Endodermal cell (in vitro differentiated cells): ENCODE results near the gene CFAP46. TPM values are rescaled to one million over a fixed set of nuclear protein-coding genes. Genes with fewer than 3 reads are reported as not detected.
"Not testable (repeated sequence)": the region's sequence is repeated elsewhere in the genome, so short reads cannot be mapped to it uniquely, and the experiment has no call there.

Experiments
- DNase-seq: peaks from one replicate; pipeline ENCODE4 v3.0.0-alpha.2; 2017
- H3K27ac ChIP-seq: 2 replicates; pipeline ENCODE4 v1.5.1; 2013; ENCODE audit warnings: mild to moderate bottlenecking, low read depth, low read length, moderate library complexity
- H3K27me3 ChIP-seq: 2 replicates; pipeline ENCODE4 v1.6.1; 2013; ENCODE audit warnings: mild to moderate bottlenecking, low read length, moderate library complexity; ENCODE audit not compliant: insufficient read depth, control insufficient read depth, poor library complexity, severe bottlenecking
- H3K36me3 ChIP-seq: 2 replicates; pipeline ENCODE4 v1.7.0; 2013; ENCODE audit warnings: mild to moderate bottlenecking, low read length, moderate library complexity; ENCODE audit not compliant: control insufficient read depth, insufficient read depth
- H3K4me1 ChIP-seq: one replicate; pipeline ENCODE4 v1.7.0; 2013; ENCODE audit warnings: low read length; ENCODE audit not compliant: control insufficient read depth, insufficient read depth
- H3K4me3 ChIP-seq: 2 replicates; pipeline ENCODE4 v1.5.1; 2013; ENCODE audit warnings: mild to moderate bottlenecking, low read length, moderate library complexity
- H3K9ac ChIP-seq: 2 replicates; pipeline ENCODE4 v1.6.1; 2013; ENCODE audit warnings: mild to moderate bottlenecking, low read length, moderate library complexity; ENCODE audit not compliant: poor library complexity, severe bottlenecking; ENCODE audit errors: extremely low read depth
- H3K9me3 ChIP-seq: 2 replicates; pipeline ENCODE4 v1.6.1; 2013; ENCODE audit warnings: mild to moderate bottlenecking, low read length, moderate library complexity; ENCODE audit not compliant: control insufficient read depth
- H3K27ac Mint-ChIP-seq: 2 replicates; pipeline ENCODE4 v1.8.0; 2020; ENCODE audit warnings: mixed read lengths
- H3K27me3 Mint-ChIP-seq: 2 replicates; pipeline ENCODE4 v1.8.0; 2021; ENCODE audit warnings: mild to moderate bottlenecking, mixed read lengths; ENCODE audit not compliant: insufficient read depth
- H3K36me3 Mint-ChIP-seq: 2 replicates; pipeline ENCODE4 v1.8.0; 2020; ENCODE audit warnings: low read depth, mixed read lengths
- H3K4me1 Mint-ChIP-seq: 2 replicates; pipeline ENCODE4 v1.8.0; 2020; ENCODE audit warnings: mixed read lengths
- H3K4me3 Mint-ChIP-seq: 2 replicates; pipeline ENCODE4 v1.8.0; 2020; ENCODE audit warnings: mild to moderate bottlenecking, moderate library complexity, mixed read lengths
- H3K9me3 Mint-ChIP-seq: 2 replicates; pipeline ENCODE4 v1.8.0; 2020; ENCODE audit warnings: mild to moderate bottlenecking, mixed read lengths
- CTCF ChIP-seq: fragments of 200-600 bp; sonication (generic); conservative IDR thresholded peaks from 2 replicates; pipeline ENCODE4 v1.5.0; 2021; ENCODE audit warnings: antibody characterized with exemption, mild to moderate bottlenecking
- WGBS, 2 experiments: methylation state at CpG; one replicate each; pipeline versions ENCODE4 v1.1.5 to v1.1.7; 2013; ENCODE audit warnings: missing lambda C conversion rate in 2 of 2, mixed read lengths in 1 of 2; ENCODE audit not compliant: insufficient coverage in 1 of 2, insufficient read length in 1 of 2; 5-methylcytosine and 5-hydroxymethylcytosine counted together
- total RNA-seq, 2 donors: library from RNA; stranded (reverse); fragmentation: NEBNext Ultra II Directional in 1 of 2; extraction: Animal tissue kit (Norgen Biotek cat#: 25700) in 1 of 2; gene quantifications; 2 replicates in 1 of 2; 3 replicates in 1 of 2; pipeline ENCODE4 v1.2.1, GENCODE V29; 2021

Gene CFAP46
- total RNA-seq, 2 donors from 2014 or later = 9.9 to 10.5 TPM

- WGBS, 2 experiments = 93% methylated on average over 2 of the region's 3 CpGs; no CpG with 5 or more reads in 1 of the 2 experiments
Measured at GRCh38 chr10:132930701-132931100, 11.7 kb downstream of the CFAP46 start.

GRCh38 chr10:132929953-132930548, 12.3 kb downstream of the CFAP46 start:
- WGBS, 2 experiments = 87 to 89% methylated on average over 6 to 9 of the region's 10 CpGs
- Mint-ChIP-seq H3K36me3 (peaks cover 3% of the 10 kb centered on the region), H3K27ac (no peak overlapping the region), H3K27me3 (no peaks in the 10 kb centered on the region), H3K4me1 (peaks cover 4% of the 10 kb centered on the region), H3K4me3 (no peak overlapping the region), H3K9me3 (no peaks in the 10 kb centered on the region)
- no peak overlapping the region for H3K9ac ChIP-seq
- peaks cover 10% of the 10 kb centered on the region for H3K36me3 ChIP-seq
- no peaks in the 10 kb centered on the region for H3K9me3 ChIP-seq
- H3K4me3 ChIP-seq = no peak overlapping the region
- no peaks in the 10 kb centered on the region for H3K27me3 ChIP-seq
- no peaks in the 10 kb centered on the region for H3K4me1 ChIP-seq
- TF ChIP-seq CTCF = no peak
- DNase-seq = no peak
- no peak overlapping the region for H3K27ac ChIP-seq

More at GRCh38 chr10:132930701-132931100, 11.7 kb downstream of the CFAP46 start:
- not testable (repeated sequence) for H3K9me3 ChIP-seq, DNase-seq, H3K36me3 Mint-ChIP-seq, H3K4me3 ChIP-seq, H3K9me3 Mint-ChIP-seq, H3K4me3 Mint-ChIP-seq, H3K4me1 ChIP-seq, H3K4me1 Mint-ChIP-seq, H3K27ac Mint-ChIP-seq, H3K27me3 Mint-ChIP-seq, H3K9ac ChIP-seq, H3K27ac ChIP-seq, H3K27me3 ChIP-seq
- H3K36me3 ChIP-seq = peaks cover 10% of the 10 kb centered on the region

- H3K27ac ChIP-seq = no peak overlapping the region
- no peak overlapping the region for H3K9ac ChIP-seq
- H3K27me3 ChIP-seq = no peaks in the 10 kb centered on the region
- Mint-ChIP-seq H3K27me3 (no peaks in the 10 kb centered on the region), H3K9me3 (no peaks in the 10 kb centered on the region), H3K27ac (no peak overlapping the region), H3K36me3 (peaks cover 3% of the 10 kb centered on the region), H3K4me1 (peaks cover 4% of the 10 kb centered on the region), H3K4me3 (no peak overlapping the region)
- no peaks in the 10 kb centered on the region for H3K4me1 ChIP-seq
- no peak for TF ChIP-seq CTCF
- no peak overlapping the region for H3K4me3 ChIP-seq
- WGBS, 2 experiments = 93 to 98% methylated on average over 8 to 12 of the region's 12 CpGs
- DNase-seq = no peak
- H3K36me3 ChIP-seq = peaks cover 8% of the 10 kb centered on the region
- H3K9me3 ChIP-seq = no peaks in the 10 kb centered on the region
Measured at GRCh38 chr10:132929480-132929879, 12.9 kb downstream of the CFAP46 start.

GRCh38 chr10:132928261-132928660, 14.1 kb downstream of the CFAP46 start:
- Histone ChIP-seq H3K36me3 (peaks cover 5% of the 10 kb centered on the region), H3K9me3 (no peaks in the 10 kb centered on the region), H3K4me1 (no peaks in the 10 kb centered on the region), H3K27ac (no peak overlapping the region), H3K4me3 (no peak overlapping the region), H3K9ac (no peak overlapping the region), H3K27me3 (no peaks in the 10 kb centered on the region)
- Mint-ChIP-seq H3K9me3 (no peaks in the 10 kb centered on the region), H3K27me3 (no peaks in the 10 kb centered on the region), H3K36me3 (peaks cover 2% of the 10 kb centered on the region), H3K4me3 (no peak overlapping the region), H3K27ac (no peak overlapping the region), H3K4me1 (peaks cover 4% of the 10 kb centered on the region)
- no peak for TF ChIP-seq CTCF
- no peak for DNase-seq
- WGBS, 2 experiments = 94 to 97% methylated on average over 14 to 17 of the region's 17 CpGs
